GM12874 (cell line): ENCODE results near the gene CORO2B.

ENCODE experiments used
- TF ChIP-seq, protein P1 (sequence below): IDR thresholded peaks from 2 replicates; pipeline ENCODE4 v1.5.1; 2011; ENCODE audit warnings: low read depth, mild to moderate bottlenecking, control low read depth, low read length, moderate library complexity; ENCODE audit not compliant: insufficient read depth

CORO2B gene

DNA sequence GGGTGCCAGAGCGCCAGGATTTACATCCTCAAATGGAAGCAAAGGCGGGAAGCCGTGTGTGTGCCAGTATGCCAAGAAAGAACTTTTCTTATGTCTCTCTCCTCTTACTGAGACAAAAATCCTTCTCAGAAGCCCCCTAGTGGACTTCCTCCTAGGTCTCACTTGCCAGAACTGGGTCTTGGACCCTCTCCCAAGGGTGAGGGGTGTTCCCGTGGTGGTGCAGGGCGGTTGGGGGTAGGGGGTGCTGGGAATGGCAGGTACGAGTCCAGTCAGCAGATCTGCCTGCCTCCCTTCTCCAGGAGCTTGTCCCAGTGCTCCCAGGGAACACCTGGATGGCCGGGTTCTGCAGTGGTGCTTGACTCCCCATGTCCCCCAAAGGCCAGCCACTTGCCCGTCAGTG is 52.0 kb downstream of the CORO2B start:
- TF ChIP-seq, protein P1, sequence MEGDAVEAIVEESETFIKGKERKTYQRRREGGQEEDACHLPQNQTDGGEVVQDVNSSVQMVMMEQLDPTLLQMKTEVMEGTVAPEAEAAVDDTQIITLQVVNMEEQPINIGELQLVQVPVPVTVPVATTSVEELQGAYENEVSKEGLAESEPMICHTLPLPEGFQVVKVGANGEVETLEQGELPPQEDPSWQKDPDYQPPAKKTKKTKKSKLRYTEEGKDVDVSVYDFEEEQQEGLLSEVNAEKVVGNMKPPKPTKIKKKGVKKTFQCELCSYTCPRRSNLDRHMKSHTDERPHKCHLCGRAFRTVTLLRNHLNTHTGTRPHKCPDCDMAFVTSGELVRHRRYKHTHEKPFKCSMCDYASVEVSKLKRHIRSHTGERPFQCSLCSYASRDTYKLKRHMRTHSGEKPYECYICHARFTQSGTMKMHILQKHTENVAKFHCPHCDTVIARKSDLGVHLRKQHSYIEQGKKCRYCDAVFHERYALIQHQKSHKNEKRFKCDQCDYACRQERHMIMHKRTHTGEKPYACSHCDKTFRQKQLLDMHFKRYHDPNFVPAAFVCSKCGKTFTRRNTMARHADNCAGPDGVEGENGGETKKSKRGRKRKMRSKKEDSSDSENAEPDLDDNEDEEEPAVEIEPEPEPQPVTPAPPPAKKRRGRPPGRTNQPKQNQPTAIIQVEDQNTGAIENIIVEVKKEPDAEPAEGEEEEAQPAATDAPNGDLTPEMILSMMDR: peak; percentile 14; the same call in 1 of the 2 replicates

DNA sequence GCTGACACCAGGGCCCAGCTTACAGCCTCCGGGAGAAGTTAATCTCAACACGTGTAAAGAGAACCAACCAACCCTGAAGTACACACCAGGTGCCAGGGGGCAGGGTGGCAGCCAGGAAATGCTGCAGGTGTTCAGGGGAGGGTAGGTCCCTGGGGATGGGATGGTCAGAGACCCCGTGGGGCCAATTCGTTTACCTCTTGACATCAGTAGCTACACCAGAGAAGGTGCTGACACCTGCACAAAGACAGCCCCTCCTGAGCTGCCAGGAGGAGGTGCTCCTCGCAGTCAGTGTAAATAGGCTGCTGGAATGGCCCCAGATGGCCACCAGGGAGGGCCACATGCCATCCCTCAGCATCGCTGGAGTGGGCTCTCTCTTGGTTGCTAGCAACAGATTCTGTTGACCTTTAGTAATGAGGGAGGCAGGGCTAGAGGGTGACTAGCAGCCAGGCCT is 52.8 kb downstream of the CORO2B start:
- TF ChIP-seq, protein P1: no peak

DNA sequence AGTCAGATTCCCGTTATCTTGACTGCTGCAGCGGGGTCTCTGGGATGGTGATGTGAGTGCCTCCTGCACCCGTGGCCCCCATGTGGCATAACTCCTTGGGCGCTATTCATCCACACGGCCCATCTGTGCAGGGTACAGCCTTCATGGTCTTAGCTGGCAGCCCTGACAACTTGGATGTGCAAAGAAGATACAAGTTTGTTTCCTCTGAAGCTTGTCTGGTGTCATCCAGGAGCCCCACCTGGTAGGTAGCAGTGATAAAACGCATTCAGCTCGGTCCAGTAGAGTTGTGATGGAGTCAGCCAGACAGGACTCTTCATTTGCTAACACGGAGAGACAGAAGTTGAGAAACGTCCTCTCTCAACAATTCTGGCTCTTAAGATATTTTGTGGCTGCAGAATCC is 53.3 kb downstream of the CORO2B start:
- TF ChIP-seq, protein P1: no peak

DNA sequence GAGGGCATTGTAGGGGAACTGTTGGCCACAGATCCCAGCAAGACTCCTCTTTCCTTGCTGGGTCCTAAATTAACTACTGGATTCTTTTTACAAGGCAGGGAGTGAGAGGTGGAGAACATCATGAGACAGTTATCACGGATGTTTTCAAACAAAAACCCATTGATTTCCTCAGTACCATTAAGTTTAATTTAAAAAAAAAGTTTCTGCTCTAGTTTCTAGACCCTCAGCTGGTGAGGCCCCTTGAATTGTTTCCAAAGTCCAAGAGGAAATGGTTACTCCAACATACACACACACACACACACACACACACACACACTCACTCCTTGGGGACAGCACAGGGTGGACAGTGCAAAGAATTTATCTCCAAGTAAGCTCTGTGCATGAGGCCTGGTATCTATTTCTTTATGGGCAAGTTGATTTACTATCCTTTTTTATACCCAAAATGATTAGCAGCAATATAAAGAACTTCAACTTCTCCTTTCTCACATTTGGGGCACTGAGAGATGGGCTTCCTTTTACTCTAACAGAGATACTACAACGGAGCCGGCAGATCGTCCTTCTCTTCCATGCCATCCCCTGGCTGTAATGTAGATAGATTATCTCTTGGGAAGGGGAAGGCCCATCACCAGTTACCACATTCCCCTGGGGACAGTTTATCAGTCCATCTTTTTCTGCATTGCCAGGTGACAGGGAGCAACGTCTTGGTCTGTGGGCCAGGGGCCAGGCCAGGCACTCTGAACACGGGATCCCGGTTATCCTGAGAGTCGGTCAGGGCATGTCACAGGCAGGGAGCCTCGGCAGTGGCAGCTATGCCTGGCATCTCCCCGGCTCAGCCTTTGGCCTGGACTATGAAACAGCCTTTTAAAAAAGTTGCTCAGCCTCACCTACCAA is 54.7 kb downstream of the CORO2B start:
- TF ChIP-seq, protein P1: no peak

DNA sequence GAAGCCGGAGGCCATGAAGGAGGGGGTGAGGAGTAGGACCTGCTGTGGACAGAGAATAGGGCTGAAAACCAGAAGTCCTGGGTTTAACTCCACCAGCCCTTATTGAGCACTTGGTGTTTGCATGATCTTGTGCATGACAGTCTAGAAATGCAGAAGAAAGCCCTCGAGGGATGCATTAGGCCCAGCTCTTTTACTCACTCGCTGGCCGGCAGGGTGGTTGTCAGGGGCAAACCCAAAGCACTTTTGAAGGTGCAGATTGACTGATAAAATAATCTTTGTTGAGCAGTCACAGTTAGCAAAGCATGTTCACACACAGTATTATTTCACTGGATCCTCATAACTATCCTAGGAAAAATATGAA is 55.3 kb downstream of the CORO2B start:
- TF ChIP-seq, protein P1: no peak

DNA sequence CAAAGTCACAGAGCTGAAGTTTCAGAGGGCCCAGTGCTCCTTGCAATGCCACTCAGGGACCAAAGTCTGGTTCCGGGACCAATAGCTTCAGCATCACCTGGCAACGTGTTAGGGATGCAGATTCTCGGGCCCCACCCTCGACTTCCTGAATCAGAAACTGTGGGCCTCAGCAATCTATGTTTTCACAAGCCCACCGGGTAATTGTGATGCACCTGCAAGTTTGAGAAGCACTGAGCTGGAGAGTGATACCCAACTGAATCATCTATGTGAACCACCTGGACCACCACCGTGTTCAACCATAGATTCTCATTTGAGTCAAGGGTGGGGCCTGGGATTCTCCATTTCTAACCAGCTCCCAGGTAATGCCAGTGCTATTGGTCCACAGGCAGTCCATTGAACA is 55.7 kb downstream of the CORO2B start:
- TF ChIP-seq, protein P1: no peak

DNA sequence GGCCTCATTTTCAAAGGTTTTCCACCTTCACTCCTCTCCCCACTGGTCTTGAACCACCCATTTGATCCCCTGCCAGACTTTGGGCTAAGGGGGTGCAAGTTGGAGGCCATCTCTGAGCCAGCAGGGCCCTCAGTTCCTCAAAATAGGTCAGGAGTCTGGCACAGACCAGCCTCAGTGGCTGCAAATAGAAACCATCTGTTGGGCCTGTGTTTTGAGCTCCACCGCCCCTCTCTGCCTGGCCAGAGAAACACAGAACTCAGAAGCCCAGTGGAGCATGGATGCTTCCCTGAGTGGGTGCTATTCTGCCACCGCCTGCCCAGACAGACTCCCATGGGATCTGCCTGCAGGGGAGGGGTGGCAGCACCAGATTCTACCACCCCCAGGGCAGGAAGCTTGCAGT is 56.3 kb downstream of the CORO2B start:
- TF ChIP-seq, protein P1: no peak
